VCaP (cell line): ENCODE results near the gene CTU1.

Experiments
- H3K27ac ChIP-seq: fragments of 450-650 bp; 2 replicates; pipeline ENCODE4 v1.5.1; 2017
- TF ChIP-seq, protein P1 (sequence below): fragments of 450-650 bp; conservative IDR thresholded peaks from 2 replicates; pipeline ENCODE4 v1.5.1; 2017; ENCODE audit warnings: mild to moderate bottlenecking, moderate library complexity

Gene CTU1

DNA sequence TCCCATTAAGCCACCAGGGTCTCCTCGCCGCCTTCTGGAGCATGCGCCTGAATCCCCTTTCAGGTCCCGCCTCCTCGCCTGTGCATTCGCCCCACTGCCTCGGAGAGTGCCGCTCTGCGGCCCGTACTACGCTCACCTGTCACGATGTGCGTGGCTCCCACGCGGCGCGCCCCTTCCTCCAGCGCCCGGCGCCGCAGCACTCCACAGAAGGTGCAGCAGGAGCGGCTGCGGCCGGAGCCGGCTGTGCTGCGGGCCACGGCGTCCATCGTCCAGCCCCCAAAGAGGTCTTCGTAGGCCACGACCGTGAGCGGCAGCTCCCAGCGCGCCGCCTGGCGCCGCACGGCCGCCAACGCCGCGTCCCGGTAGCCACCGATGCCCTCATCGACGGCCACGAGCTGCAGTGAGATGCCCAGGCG is 4.3 kb downstream of the CTU1 start:
- H3K27ac ChIP-seq, result no peak overlapping the region
- TF ChIP-seq, protein P1, sequence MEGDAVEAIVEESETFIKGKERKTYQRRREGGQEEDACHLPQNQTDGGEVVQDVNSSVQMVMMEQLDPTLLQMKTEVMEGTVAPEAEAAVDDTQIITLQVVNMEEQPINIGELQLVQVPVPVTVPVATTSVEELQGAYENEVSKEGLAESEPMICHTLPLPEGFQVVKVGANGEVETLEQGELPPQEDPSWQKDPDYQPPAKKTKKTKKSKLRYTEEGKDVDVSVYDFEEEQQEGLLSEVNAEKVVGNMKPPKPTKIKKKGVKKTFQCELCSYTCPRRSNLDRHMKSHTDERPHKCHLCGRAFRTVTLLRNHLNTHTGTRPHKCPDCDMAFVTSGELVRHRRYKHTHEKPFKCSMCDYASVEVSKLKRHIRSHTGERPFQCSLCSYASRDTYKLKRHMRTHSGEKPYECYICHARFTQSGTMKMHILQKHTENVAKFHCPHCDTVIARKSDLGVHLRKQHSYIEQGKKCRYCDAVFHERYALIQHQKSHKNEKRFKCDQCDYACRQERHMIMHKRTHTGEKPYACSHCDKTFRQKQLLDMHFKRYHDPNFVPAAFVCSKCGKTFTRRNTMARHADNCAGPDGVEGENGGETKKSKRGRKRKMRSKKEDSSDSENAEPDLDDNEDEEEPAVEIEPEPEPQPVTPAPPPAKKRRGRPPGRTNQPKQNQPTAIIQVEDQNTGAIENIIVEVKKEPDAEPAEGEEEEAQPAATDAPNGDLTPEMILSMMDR, result no peak

DNA sequence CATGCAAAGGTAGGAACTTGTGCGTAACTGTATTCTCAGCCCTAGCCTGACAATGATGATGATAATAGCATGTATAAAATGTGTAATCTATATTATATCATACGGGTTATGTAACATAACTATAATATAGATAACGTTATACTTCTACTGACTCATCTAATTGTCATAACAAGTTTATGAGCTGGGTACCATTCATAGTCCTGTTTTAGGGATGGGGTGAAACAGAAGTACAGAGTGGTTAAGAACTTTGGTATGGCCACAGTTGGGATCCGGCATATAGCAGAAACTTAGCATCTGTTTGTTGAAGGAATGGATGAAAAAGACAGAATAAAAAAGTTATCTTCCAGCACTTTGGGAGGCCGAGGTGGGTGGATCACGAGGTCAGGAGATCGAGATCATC is 5.2 kb downstream of the CTU1 start:
- TF ChIP-seq, protein P1, result no peak

GRCh38 chr19:51101171-51101865 is 6.9 kb downstream of the CTU1 start:
- TF ChIP-seq, protein P1, result no peak
- peak overlapping the region; percentile 27 for H3K27ac ChIP-seq

More for the DNA sequence above, 5.2 kb downstream of the CTU1 start:
- no peak overlapping the region for H3K27ac ChIP-seq

DNA sequence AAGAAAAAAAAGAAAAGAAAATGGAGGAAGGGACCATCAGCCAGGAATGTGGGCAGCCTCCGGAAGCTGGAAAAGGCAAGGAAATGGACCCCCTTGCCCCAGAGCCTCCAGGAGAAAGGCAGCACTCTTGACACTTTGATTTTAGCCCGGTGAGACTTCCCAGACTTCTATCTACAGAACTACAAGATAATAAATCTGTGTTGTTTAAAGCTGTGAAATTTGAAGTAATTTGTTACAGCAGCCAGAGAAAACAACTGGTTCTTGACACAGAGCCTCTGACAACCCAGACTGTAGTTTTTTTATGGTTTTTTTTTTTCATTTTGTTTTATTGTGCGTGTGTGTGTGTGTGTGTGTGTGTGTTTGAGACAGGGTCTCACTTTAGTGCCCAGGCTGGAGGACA is 7.6 kb downstream of the CTU1 start:
- peak overlapping the region; percentile 27; the same call in 1 of the 2 replicates for H3K27ac ChIP-seq
- TF ChIP-seq, protein P1, result no peak

DNA sequence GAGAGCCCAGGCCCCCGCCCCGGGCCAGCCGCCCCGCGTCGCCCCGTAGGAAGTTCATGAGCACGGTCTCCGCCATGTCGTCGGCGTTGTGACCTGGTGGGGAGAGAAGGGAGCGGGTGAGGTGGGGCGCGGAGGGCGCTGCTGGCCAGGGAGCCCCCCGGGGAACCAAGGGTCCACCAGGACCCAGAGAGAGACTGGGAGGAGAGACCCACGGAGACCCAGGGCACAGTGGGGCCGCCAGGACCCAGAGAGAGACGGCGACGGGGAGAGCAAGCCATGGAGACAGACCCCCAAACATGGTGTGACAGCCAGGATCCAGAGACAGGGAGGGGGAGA is 9.2 kb downstream of the CTU1 start:
- TF ChIP-seq, protein P1, result no peak
- H3K27ac ChIP-seq, result no peak overlapping the region

GRCh38 chr19:51098365-51099046 is 9.7 kb downstream of the CTU1 start:
- no peak overlapping the region for H3K27ac ChIP-seq
- TF ChIP-seq, protein P1, result no peak

DNA sequence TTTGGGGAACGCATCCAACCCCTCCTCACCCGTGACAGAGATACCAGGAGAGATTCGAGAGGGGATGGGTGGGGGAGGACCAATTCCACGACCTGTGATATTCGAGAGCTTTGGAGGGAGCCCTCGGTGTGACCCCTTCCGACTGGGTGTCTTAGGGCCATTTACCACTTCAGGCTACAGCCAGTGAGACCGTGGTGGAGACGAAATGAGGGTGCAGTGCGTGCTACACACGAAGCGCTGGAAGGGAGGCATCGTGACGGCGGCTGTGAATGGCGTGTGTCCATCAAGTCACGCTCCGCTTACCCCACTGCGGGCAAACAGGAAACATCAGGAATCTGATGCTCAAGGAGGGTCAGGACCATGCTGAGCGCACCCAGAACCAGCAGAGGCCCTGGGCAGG is 10.4 kb downstream of the CTU1 start:
- H3K27ac ChIP-seq, result no peak overlapping the region

More for the DNA sequence above, 10.4 kb downstream of the CTU1 start:
- TF ChIP-seq, protein P1, result no peak
